SW 1271 (cell line): ENCODE data around the gene CETN1.

Experiments
- DNase-seq, 2 experiments: peaks; one replicate each; lab custom pipeline; 2025; lab: John Stamatoyannopoulos, UW

The CETN1 gene

GRCh38 chr18:623761-624620 lies 43.8 kb downstream of the CETN1 start:
- DNase-seq, result peak; percentile 11 to 27

- DNase-seq, result no peak
Observed at GRCh38 chr18:627231-627630, 47.1 kb downstream of the CETN1 start.

- no peak for DNase-seq
Observed at GRCh38 chr18:629269-630150, 49.3 kb downstream of the CETN1 start.

GRCh38 chr18:631560-631959 lies 51.4 kb downstream of the CETN1 start:
- no peak for DNase-seq
